Endodermal cell (in vitro differentiated cells): ENCODE results near the gene SLC66A2. TPM values are rescaled to one million over a fixed set of nuclear protein-coding genes. Genes with fewer than 3 reads are reported as not detected.

Experiments used
- DNase-seq: peaks from one replicate; pipeline ENCODE4 v3.0.0-alpha.2; 2017
- H3K27ac ChIP-seq: 2 replicates; pipeline ENCODE4 v1.5.1; 2013; ENCODE audit warnings: mild to moderate bottlenecking, low read depth, low read length, moderate library complexity
- H3K27me3 ChIP-seq: 2 replicates; pipeline ENCODE4 v1.6.1; 2013; ENCODE audit warnings: mild to moderate bottlenecking, low read length, moderate library complexity; ENCODE audit not compliant: insufficient read depth, control insufficient read depth, poor library complexity, severe bottlenecking
- H3K36me3 ChIP-seq: 2 replicates; pipeline ENCODE4 v1.7.0; 2013; ENCODE audit warnings: mild to moderate bottlenecking, low read length, moderate library complexity; ENCODE audit not compliant: control insufficient read depth, insufficient read depth
- H3K4me1 ChIP-seq: one replicate; pipeline ENCODE4 v1.7.0; 2013; ENCODE audit warnings: low read length; ENCODE audit not compliant: control insufficient read depth, insufficient read depth
- H3K4me3 ChIP-seq: 2 replicates; pipeline ENCODE4 v1.5.1; 2013; ENCODE audit warnings: mild to moderate bottlenecking, low read length, moderate library complexity
- H3K9ac ChIP-seq: 2 replicates; pipeline ENCODE4 v1.6.1; 2013; ENCODE audit warnings: mild to moderate bottlenecking, low read length, moderate library complexity; ENCODE audit not compliant: poor library complexity, severe bottlenecking; ENCODE audit errors: extremely low read depth
- H3K9me3 ChIP-seq: 2 replicates; pipeline ENCODE4 v1.6.1; 2013; ENCODE audit warnings: mild to moderate bottlenecking, low read length, moderate library complexity; ENCODE audit not compliant: control insufficient read depth
- H3K27ac Mint-ChIP-seq: 2 replicates; pipeline ENCODE4 v1.8.0; 2020; ENCODE audit warnings: mixed read lengths
- H3K27me3 Mint-ChIP-seq: 2 replicates; pipeline ENCODE4 v1.8.0; 2021; ENCODE audit warnings: mild to moderate bottlenecking, mixed read lengths; ENCODE audit not compliant: insufficient read depth
- H3K36me3 Mint-ChIP-seq: 2 replicates; pipeline ENCODE4 v1.8.0; 2020; ENCODE audit warnings: low read depth, mixed read lengths
- H3K4me1 Mint-ChIP-seq: 2 replicates; pipeline ENCODE4 v1.8.0; 2020; ENCODE audit warnings: mixed read lengths
- H3K4me3 Mint-ChIP-seq: 2 replicates; pipeline ENCODE4 v1.8.0; 2020; ENCODE audit warnings: mild to moderate bottlenecking, moderate library complexity, mixed read lengths
- H3K9me3 Mint-ChIP-seq: 2 replicates; pipeline ENCODE4 v1.8.0; 2020; ENCODE audit warnings: mild to moderate bottlenecking, mixed read lengths
- WGBS, 2 experiments: methylation state at CpG; one replicate each; pipeline versions ENCODE4 v1.1.5 to v1.1.7; 2013; ENCODE audit warnings: missing lambda C conversion rate in 2 of 2, mixed read lengths in 1 of 2; ENCODE audit not compliant: insufficient coverage in 1 of 2, insufficient read length in 1 of 2; 5-methylcytosine and 5-hydroxymethylcytosine counted together
- total RNA-seq, 2 donors: library from RNA; stranded (reverse); fragmentation: NEBNext Ultra II Directional in 1 of 2; extraction: Animal tissue kit (Norgen Biotek cat#: 25700) in 1 of 2; gene quantifications; 2 replicates in 1 of 2; 3 replicates in 1 of 2; pipeline ENCODE4 v1.2.1, GENCODE V29; 2021
- TF ChIP-seq, protein P1 (sequence below): fragments of 200-600 bp; sonication (generic); conservative IDR thresholded peaks from 2 replicates; pipeline ENCODE4 v1.5.0; 2021; ENCODE audit warnings: antibody characterized with exemption, mild to moderate bottlenecking

Gene SLC66A2
- total RNA-seq, 2 donors from 2014 or later, result 30.3 to 32.4 TPM

DNA sequence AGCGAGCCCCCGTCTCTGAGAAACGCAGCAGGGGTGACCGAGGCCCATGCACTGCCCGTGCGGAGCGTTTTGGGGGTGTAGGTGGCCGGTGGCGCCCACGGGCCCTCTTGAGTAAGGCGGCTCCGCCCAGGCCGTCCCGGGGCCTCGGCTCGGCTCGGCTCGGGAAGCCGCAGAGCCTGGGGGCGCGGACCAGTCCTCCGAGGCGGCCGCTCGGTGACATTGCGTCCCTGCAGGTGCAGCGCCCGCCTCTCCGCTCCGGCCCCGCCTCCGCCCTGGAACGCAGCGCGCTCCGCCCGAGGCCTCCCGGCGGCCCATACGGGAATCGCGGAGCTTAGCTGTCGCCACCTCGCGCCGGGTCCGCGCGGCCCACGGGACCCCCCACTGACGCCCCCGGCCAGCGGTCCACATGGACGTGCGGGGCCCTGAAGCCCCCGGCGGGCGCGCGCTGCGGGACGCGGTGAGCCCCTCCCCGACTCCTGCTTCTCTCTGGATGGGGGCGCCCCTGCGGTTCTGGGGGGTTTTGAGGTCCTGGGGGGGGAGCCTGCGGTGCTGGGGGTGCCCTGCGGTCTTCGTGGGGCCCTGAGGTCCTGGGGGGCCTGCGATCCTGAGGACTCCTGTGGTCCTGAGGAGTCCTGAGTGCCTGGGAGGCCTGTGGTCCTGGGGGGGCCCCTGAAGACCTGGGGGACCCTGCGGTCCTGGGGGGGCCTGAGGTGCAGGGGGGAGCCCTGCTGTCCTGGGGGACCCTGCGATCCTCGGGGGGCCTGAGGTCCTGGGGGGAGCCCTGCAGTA lies 13.1 kb upstream of the SLC66A2 start, which contains the start of gene HSBP1L1:
HSBP1L1 (plus strand) TSS at position 314 of the 789 bp plus-strand sequence; CDS start at position 407, 93 bp downstream.
- H3K9me3 ChIP-seq, result no peaks in the 10 kb centered on the region
- H3K36me3 Mint-ChIP-seq, result peaks cover 6% of the 10 kb centered on the region
- peaks cover 7% of the 10 kb centered on the region for H3K4me1 ChIP-seq
- H3K4me3 ChIP-seq, result peak within 1 kb of the TSS; percentile 64
- H3K36me3 ChIP-seq, result peaks cover 9% of the 10 kb centered on the region
- H3K9me3 Mint-ChIP-seq, result peaks cover 2% of the 10 kb centered on the region
- H3K9ac ChIP-seq, result peak within 1 kb of the TSS; percentile 66
- H3K27ac Mint-ChIP-seq, result no peak within 1 kb of the TSS
- TF ChIP-seq, protein P1, sequence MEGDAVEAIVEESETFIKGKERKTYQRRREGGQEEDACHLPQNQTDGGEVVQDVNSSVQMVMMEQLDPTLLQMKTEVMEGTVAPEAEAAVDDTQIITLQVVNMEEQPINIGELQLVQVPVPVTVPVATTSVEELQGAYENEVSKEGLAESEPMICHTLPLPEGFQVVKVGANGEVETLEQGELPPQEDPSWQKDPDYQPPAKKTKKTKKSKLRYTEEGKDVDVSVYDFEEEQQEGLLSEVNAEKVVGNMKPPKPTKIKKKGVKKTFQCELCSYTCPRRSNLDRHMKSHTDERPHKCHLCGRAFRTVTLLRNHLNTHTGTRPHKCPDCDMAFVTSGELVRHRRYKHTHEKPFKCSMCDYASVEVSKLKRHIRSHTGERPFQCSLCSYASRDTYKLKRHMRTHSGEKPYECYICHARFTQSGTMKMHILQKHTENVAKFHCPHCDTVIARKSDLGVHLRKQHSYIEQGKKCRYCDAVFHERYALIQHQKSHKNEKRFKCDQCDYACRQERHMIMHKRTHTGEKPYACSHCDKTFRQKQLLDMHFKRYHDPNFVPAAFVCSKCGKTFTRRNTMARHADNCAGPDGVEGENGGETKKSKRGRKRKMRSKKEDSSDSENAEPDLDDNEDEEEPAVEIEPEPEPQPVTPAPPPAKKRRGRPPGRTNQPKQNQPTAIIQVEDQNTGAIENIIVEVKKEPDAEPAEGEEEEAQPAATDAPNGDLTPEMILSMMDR, result peak; percentile 57
- H3K27ac ChIP-seq, result no peak within 1 kb of the TSS
- H3K27me3 ChIP-seq, result peaks cover 7% of the 10 kb centered on the region
- 13% methylated on average over 73 of the region's 73 CpGs; no CpG with 5 or more reads in 1 of the 2 experiments for WGBS, 2 experiments
- peak; percentile 90 for DNase-seq
- peaks cover 52% of the 10 kb centered on the region for H3K27me3 Mint-ChIP-seq
- H3K4me3 Mint-ChIP-seq, result peak within 1 kb of the TSS; percentile 37
- peaks cover 18% of the 10 kb centered on the region for H3K4me1 Mint-ChIP-seq

DNA sequence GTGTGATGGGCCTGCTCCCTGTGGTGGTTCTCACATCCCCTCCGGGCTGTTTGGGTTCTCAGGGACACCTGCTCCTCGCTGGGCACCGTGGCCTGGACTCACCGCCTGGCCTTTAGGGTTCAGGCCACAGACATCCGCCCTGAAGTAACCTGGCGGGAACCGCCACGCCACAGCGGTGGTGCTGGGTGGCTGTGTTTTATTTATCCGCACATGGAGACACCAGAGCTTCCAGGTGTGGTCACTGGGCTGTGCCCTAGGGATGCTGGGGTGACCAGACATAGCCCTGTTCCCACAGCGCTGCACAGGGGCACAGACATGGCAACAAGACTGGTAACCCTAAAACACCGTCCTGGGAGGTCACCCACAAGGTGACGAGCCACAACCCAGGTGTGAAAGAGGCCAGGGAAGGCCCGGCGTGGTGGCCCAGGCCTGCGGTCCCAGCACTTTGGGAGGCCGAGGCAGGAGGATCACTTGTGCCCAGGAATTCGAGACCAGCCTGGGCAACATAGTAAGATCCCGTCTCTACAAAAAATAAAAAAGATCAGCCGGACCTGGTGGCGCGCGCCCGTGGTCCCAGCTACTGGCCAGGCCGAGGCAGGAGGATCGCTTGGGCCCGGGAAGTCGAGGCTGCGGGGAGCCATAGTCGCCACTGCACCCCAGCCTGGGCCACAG lies 12.3 kb upstream of the SLC66A2 start:
- H3K4me1 Mint-ChIP-seq, result peaks cover 18% of the 10 kb centered on the region
- no peak overlapping the region for H3K27ac ChIP-seq

More for the DNA sequence above, 12.3 kb upstream of the SLC66A2 start:
- 92 to 96% methylated on average over 24 to 30 of the region's 30 CpGs for WGBS, 2 experiments
- no peak overlapping the region for H3K4me3 Mint-ChIP-seq
- Histone ChIP-seq H3K4me1 (peaks cover 10% of the 10 kb centered on the region), H3K9ac (no peak overlapping the region), H3K36me3 (peaks cover 9% of the 10 kb centered on the region), H3K27me3 (peaks cover 7% of the 10 kb centered on the region), H3K4me3 (no peak overlapping the region), H3K9me3 (no peaks in the 10 kb centered on the region)
- TF ChIP-seq, protein P1, result no peak
- peaks cover 59% of the 10 kb centered on the region for H3K27me3 Mint-ChIP-seq
- H3K36me3 Mint-ChIP-seq, result peaks cover 3% of the 10 kb centered on the region
- peaks cover 2% of the 10 kb centered on the region for H3K9me3 Mint-ChIP-seq
- no peak overlapping the region for H3K27ac Mint-ChIP-seq
- no peak for DNase-seq
